NCI-H146 (cell line): ENCODE results near the gene ZNF407.

Experiments used
- DNase-seq: peaks from one replicate; lab custom pipeline; 2025; lab: John Stamatoyannopoulos, UW

ZNF407 gene

GRCh38 chr18:74930616-74931015, 332.9 kb downstream of the ZNF407 start:
- no peak for DNase-seq

- DNase-seq = no peak
These were observed 336.3 kb downstream of the ZNF407 start for GRCh38 chr18:74933930-74934329.

GRCh38 chr18:74935434-74935833, 337.8 kb downstream of the ZNF407 start:
- DNase-seq = no peak

- DNase-seq = no peak
These were observed 338.7 kb downstream of the ZNF407 start for GRCh38 chr18:74936343-74936742.

GRCh38 chr18:74937291-74937690, 339.6 kb downstream of the ZNF407 start:
- DNase-seq = no peak

GRCh38 chr18:74940856-74941255, 343.2 kb downstream of the ZNF407 start:
- no peak for DNase-seq

GRCh38 chr18:74942319-74942910, 344.7 kb downstream of the ZNF407 start:
- DNase-seq = no peak

- no peak for DNase-seq
These were observed 347.0 kb downstream of the ZNF407 start for GRCh38 chr18:74944676-74945075.

GRCh38 chr18:74945774-74946545, 348.3 kb downstream of the ZNF407 start:
- DNase-seq = no peak

GRCh38 chr18:74946646-74947375, 349.1 kb downstream of the ZNF407 start:
- DNase-seq = no peak

- DNase-seq = no peak
These were observed 349.7 kb downstream of the ZNF407 start for GRCh38 chr18:74947417-74947816.

- no peak for DNase-seq
These were observed 350.2 kb downstream of the ZNF407 start for GRCh38 chr18:74947875-74948274.

- DNase-seq = no peak
These were observed 351.9 kb downstream of the ZNF407 start for GRCh38 chr18:74949611-74950010.

GRCh38 chr18:74950479-74950878, 352.8 kb downstream of the ZNF407 start:
- no peak for DNase-seq

- no peak for DNase-seq
These were observed 353.6 kb downstream of the ZNF407 start for GRCh38 chr18:74951165-74951760.

- no peak for DNase-seq
These were observed 360.0 kb downstream of the ZNF407 start for GRCh38 chr18:74957588-74958224.

- DNase-seq = no peak
These were observed 361.5 kb downstream of the ZNF407 start for GRCh38 chr18:74959216-74959615.

GRCh38 chr18:74961596-74961995, 363.9 kb downstream of the ZNF407 start:
- no peak for DNase-seq

GRCh38 chr18:74963820-74964446, 366.3 kb downstream of the ZNF407 start:
- DNase-seq = peak; percentile 83

GRCh38 chr18:74965682-74966081, 368.0 kb downstream of the ZNF407 start:
- no peak for DNase-seq

GRCh38 chr18:74967438-74967837, 369.8 kb downstream of the ZNF407 start:
- no peak for DNase-seq

- no peak for DNase-seq
These were observed 370.3 kb downstream of the ZNF407 start for GRCh38 chr18:74967979-74968378.
